Mesenchymal stem cell (in vitro differentiated cells and primary cell): Measurements from ENCODE around the gene ARHGEF4.
"Not testable (repeated sequence)": the region's sequence is repeated elsewhere in the genome, so short reads cannot be mapped to it uniquely, and the experiment has no call there.

Source experiments
- DNase-seq: peaks from one replicate; pipeline ENCODE4 v3.0.0-alpha.2; 2013
- H2AFZ ChIP-seq: one replicate; pipeline ENCODE4 v1.6.1; 2013; ENCODE audit warnings: low read depth, mild to moderate bottlenecking, control low read depth, inconsistent platforms, low read length, moderate library complexity
- H2AK5ac ChIP-seq: 2 replicates; pipeline ENCODE4 v1.6.1; 2013; ENCODE audit warnings: low read length, moderate library complexity, mild to moderate bottlenecking, inconsistent platforms; ENCODE audit not compliant: severe bottlenecking
- H2BK120ac ChIP-seq: one replicate; pipeline ENCODE4 v1.6.1; 2013; ENCODE audit warnings: low read depth, mild to moderate bottlenecking, inconsistent platforms, low read length, moderate library complexity
- H2BK12ac ChIP-seq, 2 experiments: one replicate each; pipeline ENCODE4 v1.6.1; 2013; ENCODE audit warnings: inconsistent platforms in 2 of 2, low read length in 2 of 2, mild to moderate bottlenecking in 2 of 2, moderate library complexity in 2 of 2, control low read depth in 1 of 2
- H2BK15ac ChIP-seq: one replicate; pipeline ENCODE4 v1.6.1; 2013; ENCODE audit warnings: mild to moderate bottlenecking, low read depth, inconsistent platforms; ENCODE audit not compliant: poor library complexity, severe bottlenecking
- H2BK5ac ChIP-seq: 2 replicates; pipeline ENCODE4 v1.6.1; 2013; ENCODE audit warnings: low read depth, mild to moderate bottlenecking, low read length, control low read depth, inconsistent platforms; ENCODE audit not compliant: poor library complexity, severe bottlenecking
- H3K14ac ChIP-seq, 2 experiments: one replicate each; pipeline ENCODE4 v1.6.1; 2013; ENCODE audit warnings: inconsistent platforms in 2 of 2, low read length in 2 of 2, control low read depth in 1 of 2, mild to moderate bottlenecking in 1 of 2, moderate library complexity in 1 of 2
- H3K18ac ChIP-seq, 2 experiments: one replicate each; pipeline ENCODE4 v1.6.1; 2013; ENCODE audit warnings: inconsistent platforms in 2 of 2, low read length in 2 of 2, control low read depth in 1 of 2, low read depth in 1 of 2, mild to moderate bottlenecking in 1 of 2
- H3K23ac ChIP-seq, 2 experiments: one replicate each; pipeline ENCODE4 v1.6.1; 2013; ENCODE audit warnings: inconsistent platforms in 2 of 2, low read length in 2 of 2, mild to moderate bottlenecking in 2 of 2, moderate library complexity in 2 of 2, control low read depth in 1 of 2
- H3K27ac ChIP-seq: 2 replicates; pipeline ENCODE4 v1.5.1; 2013; ENCODE audit warnings: mild to moderate bottlenecking, moderate library complexity, low read length, control low read depth, inconsistent platforms; ENCODE audit not compliant: poor library complexity, severe bottlenecking
- H3K27me3 ChIP-seq, 2 experiments: 2 replicates each; pipeline versions ENCODE4 v1.6.1 to v1.7.0; 2013; ENCODE audit warnings: low read length in 2 of 2, mild to moderate bottlenecking in 2 of 2, moderate library complexity in 2 of 2, control low read depth in 1 of 2, inconsistent platforms in 1 of 2; ENCODE audit not compliant: control insufficient read depth in 1 of 2, insufficient read depth in 1 of 2
- H3K36me3 ChIP-seq, 2 experiments: 2 replicates each; pipeline versions ENCODE4 v1.6.1 to v1.7.0; 2013; ENCODE audit warnings: low read length in 2 of 2, control low read depth in 1 of 2, inconsistent platforms in 1 of 2, low read depth in 1 of 2, mild to moderate bottlenecking in 1 of 2; ENCODE audit not compliant: insufficient read depth in 2 of 2, control insufficient read depth in 1 of 2
- H3K4ac ChIP-seq, 2 experiments: one replicate each; pipeline ENCODE4 v1.6.1; 2013; ENCODE audit warnings: inconsistent platforms in 2 of 2, low read length in 2 of 2, mild to moderate bottlenecking in 2 of 2, moderate library complexity in 2 of 2, control low read depth in 1 of 2, low read depth in 1 of 2
- H3K4me1 ChIP-seq: 2 replicates; pipeline ENCODE4 v1.6.1; 2013; ENCODE audit warnings: low read depth, low read length, control low read depth; ENCODE audit not compliant: control insufficient read depth, insufficient read depth
- H3K4me2 ChIP-seq: 2 replicates; pipeline ENCODE4 v1.6.1; 2013; ENCODE audit warnings: low read length, mild to moderate bottlenecking, inconsistent platforms; ENCODE audit not compliant: poor library complexity, severe bottlenecking
- H3K4me3 ChIP-seq, 2 experiments: 2 replicates each; pipeline versions ENCODE4 v1.5.1 to v1.7.0; 2013; ENCODE audit warnings: low read length in 2 of 2, mild to moderate bottlenecking in 2 of 2, control low read depth in 1 of 2, low read depth in 1 of 2; ENCODE audit not compliant: insufficient read depth in 1 of 2
- H3K79me1 ChIP-seq: replicated peaks from 2 replicates; pipeline ENCODE4 v1.6.1; 2013; ENCODE audit warnings: mild to moderate bottlenecking, control low read depth, low read length, inconsistent platforms; ENCODE audit not compliant: poor library complexity, severe bottlenecking
- H3K9ac ChIP-seq: 2 replicates; pipeline ENCODE4 v1.7.0; 2013; ENCODE audit warnings: mild to moderate bottlenecking, low read length, moderate library complexity
- H3K9me3 ChIP-seq: 2 replicates; pipeline ENCODE4 v1.7.0; 2013; ENCODE audit warnings: mild to moderate bottlenecking, low read length; ENCODE audit not compliant: control insufficient read depth
- H4K8ac ChIP-seq: one replicate; pipeline ENCODE4 v1.6.1; 2013; ENCODE audit warnings: inconsistent platforms, mild to moderate bottlenecking, low read length, moderate library complexity
- H4K91ac ChIP-seq: one replicate; pipeline ENCODE4 v1.6.1; 2013; ENCODE audit warnings: mild to moderate bottlenecking, low read length, inconsistent platforms
- WGBS: methylation state at CpG from one replicate; pipeline ENCODE4 v1.1.7; 2013; ENCODE audit warnings: mixed read lengths; 5-methylcytosine and 5-hydroxymethylcytosine counted together

ARHGEF4 gene

DNA sequence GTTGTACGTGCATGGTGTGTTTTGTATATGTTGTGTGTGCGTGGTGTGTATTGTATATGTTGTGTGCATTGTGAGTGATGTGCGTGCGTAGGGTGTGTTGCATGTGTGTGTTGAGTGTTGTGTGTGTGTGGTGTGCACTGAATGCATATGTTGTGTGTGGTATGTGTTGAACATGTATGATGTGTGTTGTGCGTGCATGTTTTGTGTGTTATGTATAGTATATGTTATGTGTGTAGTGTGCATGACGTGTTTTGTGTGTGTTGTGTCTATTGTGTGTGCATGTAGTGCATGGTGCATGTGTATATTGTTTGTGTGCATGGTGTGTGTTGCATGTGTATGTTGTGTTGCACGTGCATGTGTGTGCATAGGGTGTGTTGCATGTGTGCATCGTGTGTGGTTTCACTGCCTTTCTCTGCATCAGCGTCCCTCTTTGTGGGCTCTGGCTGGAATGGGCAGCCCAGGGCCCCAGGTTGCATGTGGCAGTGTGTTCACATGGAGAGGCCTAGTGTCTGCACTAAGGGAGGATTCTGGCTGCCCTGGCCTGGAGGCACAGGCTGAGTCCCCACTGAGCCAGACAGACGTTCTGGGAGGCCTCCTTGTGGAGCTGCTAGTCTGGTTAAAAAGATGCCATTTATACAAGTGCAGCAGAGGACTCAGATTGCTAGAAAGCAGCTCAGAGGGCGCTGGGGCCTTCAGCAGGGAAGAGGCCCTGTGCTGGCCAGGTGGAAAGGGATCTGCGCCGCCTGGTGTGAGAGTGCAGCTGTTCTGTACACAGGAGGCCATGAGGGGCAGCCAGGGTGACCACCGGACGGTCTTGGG is 149.3 kb downstream of the ARHGEF4 start:
- Histone ChIP-seq H3K27me3 (no peaks in the 10 kb centered on the region), H3K27ac (no peak overlapping the region), H4K8ac (no peak overlapping the region), H2BK12ac (no peak overlapping the region), H3K79me1 (no peaks in the 10 kb centered on the region), H3K4me2 (no peak overlapping the region), H3K4me3 (no peak overlapping the region), H4K91ac (no peak overlapping the region), H2AK5ac (no peak overlapping the region), H2BK15ac (no peak overlapping the region), H3K14ac (no peak overlapping the region), H3K9me3 (no peaks in the 10 kb centered on the region), H3K36me3 (no peaks in the 10 kb centered on the region), H3K4me1 (no peaks in the 10 kb centered on the region), H2BK120ac (no peak overlapping the region), H3K23ac (no peak overlapping the region), H2BK5ac (no peak overlapping the region), H2AFZ (no peak overlapping the region), H3K9ac (no peak overlapping the region), H3K18ac (no peak overlapping the region), H3K4ac (no peak overlapping the region)
- 81% methylated on average over 15 of the region's 15 CpGs for WGBS
- DNase-seq = no peak

GRCh38 chr2:130986890-130987493 is 150.3 kb downstream of the ARHGEF4 start:
- H3K36me3 ChIP-seq = no peaks in the 10 kb centered on the region
- H2BK12ac ChIP-seq = no peak overlapping the region
- H3K27ac ChIP-seq = no peak overlapping the region
- no peaks in the 10 kb centered on the region for H3K79me1 ChIP-seq
- no peak overlapping the region for H2BK15ac ChIP-seq
- H2BK5ac ChIP-seq = no peak overlapping the region
- no peak overlapping the region for H4K91ac ChIP-seq
- DNase-seq = no peak
- no peaks in the 10 kb centered on the region for H3K9me3 ChIP-seq
- WGBS = 85% methylated on average over 11 of the region's 11 CpGs
- H3K4ac ChIP-seq = no peak overlapping the region
- H3K14ac ChIP-seq = no peak overlapping the region
- no peak overlapping the region for H3K4me2 ChIP-seq
- H3K23ac ChIP-seq = no peak overlapping the region
- no peak overlapping the region for H2BK120ac ChIP-seq
- no peak overlapping the region for H3K4me3 ChIP-seq
- no peak overlapping the region for H4K8ac ChIP-seq
- H2AK5ac ChIP-seq = no peak overlapping the region
- no peak overlapping the region for H3K18ac ChIP-seq
- H3K9ac ChIP-seq = no peak overlapping the region
- H2AFZ ChIP-seq = no peak overlapping the region
- H3K27me3 ChIP-seq = no peaks in the 10 kb centered on the region
- no peaks in the 10 kb centered on the region for H3K4me1 ChIP-seq

DNA sequence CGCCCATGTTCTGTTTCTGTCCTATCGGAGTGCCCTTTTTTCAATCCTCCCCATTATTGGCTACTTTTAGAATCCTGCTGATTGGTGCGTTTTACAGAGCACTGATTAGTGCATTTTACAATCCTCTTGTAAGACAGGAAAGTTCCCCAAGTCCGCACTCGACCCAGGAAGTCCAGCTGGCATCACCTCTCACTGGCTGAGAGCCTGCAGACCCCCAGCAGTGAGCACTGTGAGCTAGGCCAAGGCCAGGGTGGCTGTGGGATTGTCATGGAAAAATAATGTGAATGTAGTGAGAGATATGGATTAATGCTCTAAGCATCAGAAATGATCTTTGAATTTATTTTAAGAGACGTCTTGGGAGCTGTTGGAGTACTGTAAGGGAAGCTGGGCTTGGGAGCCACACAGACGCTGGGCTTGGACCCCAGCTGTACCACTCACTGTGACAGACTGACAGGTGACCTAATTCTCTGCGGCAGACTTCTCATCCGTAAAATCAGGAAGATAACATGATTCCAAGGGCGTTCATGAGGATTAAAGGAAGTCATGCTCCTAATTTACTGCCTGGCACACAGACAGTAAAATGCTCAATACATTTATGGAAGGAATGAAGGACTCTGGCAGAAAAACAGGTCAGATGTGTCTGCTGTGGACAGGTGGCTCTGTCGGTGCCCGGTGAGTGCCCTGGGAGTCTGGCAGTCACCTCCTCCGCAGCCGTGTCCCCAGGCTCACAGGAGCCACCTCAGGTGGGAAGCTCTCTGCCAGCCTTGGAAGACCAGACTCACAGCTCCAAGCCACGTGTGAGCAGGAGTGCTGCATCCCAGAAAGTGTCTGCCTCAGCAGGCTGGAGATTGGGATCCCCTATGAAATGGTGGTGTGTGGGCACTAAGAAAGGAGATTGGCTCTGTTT is 151.1 kb downstream of the ARHGEF4 start:
- H2BK120ac ChIP-seq = no peak overlapping the region
- H3K27me3 ChIP-seq = peaks cover 0 to under 1% of the 10 kb centered on the region in 2 experiments
- 77% methylated on average over 15 of the region's 15 CpGs for WGBS

DNA sequence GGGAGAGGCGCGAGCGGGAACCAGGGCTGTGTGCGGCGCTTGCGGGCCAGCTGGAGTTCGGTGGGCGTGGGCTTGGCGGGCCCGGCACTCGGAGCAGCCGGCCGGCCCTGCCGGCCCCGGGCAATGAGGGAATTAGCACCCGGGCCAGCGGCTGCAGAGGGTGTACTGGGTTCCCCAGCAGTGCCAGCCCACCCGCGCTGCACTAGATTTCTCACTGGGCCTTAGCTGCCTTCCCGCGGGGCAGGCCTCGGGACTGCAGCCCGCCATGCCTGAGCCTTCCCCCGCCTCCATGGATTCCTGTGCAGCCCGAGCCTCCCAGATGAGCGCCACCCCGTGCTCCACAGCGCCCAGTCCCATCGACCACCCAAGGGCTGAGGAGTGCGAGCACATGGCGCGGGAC is 154.7 kb downstream of the ARHGEF4 start:
- H2BK15ac ChIP-seq, H3K79me1 ChIP-seq, H3K9me3 ChIP-seq, H2BK120ac ChIP-seq, H4K91ac ChIP-seq, H2AK5ac ChIP-seq, H3K4me2 ChIP-seq, H3K4ac ChIP-seq, H2BK5ac ChIP-seq, DNase-seq, H2AFZ ChIP-seq, H3K9ac ChIP-seq, H3K27ac ChIP-seq, H3K27me3 ChIP-seq, H3K23ac ChIP-seq, H3K4me3 ChIP-seq, H3K18ac ChIP-seq, H3K4me1 ChIP-seq, H2BK12ac ChIP-seq, H3K14ac ChIP-seq, H3K36me3 ChIP-seq, H4K8ac ChIP-seq: not testable (repeated sequence)
- 98% methylated on average over 19 of the region's 32 CpGs for WGBS

More for the DNA sequence above, 151.1 kb downstream of the ARHGEF4 start:
- Histone ChIP-seq H3K79me1 (no peaks in the 10 kb centered on the region), H2BK12ac (no peak overlapping the region), H3K9ac (no peak overlapping the region), H3K23ac (no peak overlapping the region), H2AFZ (no peak overlapping the region), H2BK15ac (no peak overlapping the region), H4K8ac (no peak overlapping the region), H3K27ac (no peak overlapping the region), H3K4me1 (no peaks in the 10 kb centered on the region), H3K4me2 (no peak overlapping the region), H2BK5ac (no peak overlapping the region), H4K91ac (no peak overlapping the region), H3K4ac (no peak overlapping the region), H3K4me3 (no peak overlapping the region), H3K14ac (no peak overlapping the region), H3K9me3 (no peaks in the 10 kb centered on the region), H3K36me3 (no peaks in the 10 kb centered on the region), H3K18ac (no peak overlapping the region), H2AK5ac (no peak overlapping the region)
- DNase-seq = no peak
